ENCODE measurements around the gene NAA50. TPM values are rescaled to one million over a fixed set of nuclear protein-coding genes. Genes with fewer than 3 reads are reported as not detected.

Gene NAA50
- total and polyA plus RNA-seq, 2 of the 13 experiments (the other 11 are each of a cell fraction or from before 2014, with no cell fraction given) = 30.2 to 233 TPM

DNA sequence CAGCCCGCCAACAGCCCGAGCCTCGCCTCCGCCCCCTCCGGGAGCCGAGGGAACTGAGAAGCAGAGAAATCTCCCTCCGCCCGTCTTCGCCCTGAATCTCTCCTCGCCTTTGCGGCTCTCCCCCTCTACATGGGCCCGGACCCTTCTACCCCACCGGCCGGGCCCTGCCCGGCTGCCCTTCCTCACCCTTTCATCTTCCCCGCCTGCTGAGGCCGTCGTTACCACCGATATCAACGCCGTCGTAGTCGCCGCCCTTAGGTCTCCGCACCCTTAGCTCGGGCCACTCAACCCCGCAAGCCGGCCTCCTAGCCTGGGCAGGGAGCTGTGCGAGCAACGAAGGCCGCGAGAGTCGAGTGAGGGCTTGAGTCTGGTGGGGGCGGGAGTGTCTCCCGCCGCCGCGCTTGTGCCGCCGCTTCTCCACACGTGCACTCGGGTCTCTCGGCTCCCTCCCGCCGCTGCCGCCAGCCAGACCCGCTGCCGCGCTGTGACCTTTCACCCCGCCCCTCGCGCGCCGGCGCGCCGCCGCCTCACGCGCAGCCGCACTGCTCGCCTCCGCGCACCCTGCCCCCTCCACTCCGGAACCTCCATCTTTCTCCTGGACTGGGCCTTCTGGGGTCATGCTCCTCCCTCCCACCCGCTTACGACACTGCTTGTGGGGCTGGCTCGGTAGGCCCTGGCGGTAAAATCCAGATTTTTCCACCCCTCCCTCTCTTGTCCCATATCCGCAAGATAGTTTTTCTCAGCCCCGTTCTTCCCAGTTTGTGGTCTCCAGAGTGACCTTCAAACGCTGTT is at the start of gene NAA50 (continued):
- TF ChIP-seq DNMT1 (CRISPR knock-in tag; IDR thresholded peaks at IDR 0.05) (peak; percentile 86; the same call in 1 of the 2 replicates), ZNF296 (CRISPR knock-in tag; conservative IDR thresholded peaks at IDR 0.05) (no peak), TGIF2 (CRISPR knock-in tag; IDR thresholded peaks at IDR 0.05) (no peak), GZF1 (CRISPR knock-in tag; IDR thresholded peaks at IDR 0.05) (peak; percentile 53; the same call in 1 of the 2 replicates), PHF5A (CRISPR knock-in tag; IDR thresholded peaks at IDR 0.05; ENCODE audit: low read depth, unreplicated experiment) (no peak), ZNF572 (CRISPR knock-in tag; IDR thresholded peaks at IDR 0.05) (no peak), GTF2F1 (IDR thresholded peaks at IDR 0.05; ENCODE audit: low read length) (0 out of 2 replicates have a peak, but pooled peaks have one; percentile 8), ZNF160 (CRISPR knock-in tag; IDR thresholded peaks at IDR 0.05) (no peak; the same call in 1 of the 2 replicates), KDM2A (CRISPR knock-in tag; IDR thresholded peaks at IDR 0.05; ENCODE audit: borderline replicate concordance, low read depth) (peak; percentile 84), ZNF224 (CRISPR knock-in tag; IDR thresholded peaks at IDR 0.05) (no peak), HDAC6 (IDR thresholded peaks at IDR 0.05; ENCODE audit: low read depth, low read length) (no peak), SP1 (IDR thresholded peaks at IDR 0.05) (no peak), SP1 (CRISPR knock-in tag; IDR thresholded peaks at IDR 0.05) (no peak), ZNF431 (CRISPR knock-in tag; IDR thresholded peaks at IDR 0.05; ENCODE audit: borderline replicate concordance, low read depth) (0 out of 2 replicates have a peak, but pooled peaks have one; percentile 57), ZFP41 (CRISPR knock-in tag; IDR thresholded peaks at IDR 0.05; ENCODE audit: borderline replicate concordance) (0 out of 2 replicates have a peak, but pooled peaks have one; percentile 2), RAD51 (IDR thresholded peaks at IDR 0.05; ENCODE audit: borderline replicate concordance) (no peak)
- TF ChIP-seq, protein P1, sequence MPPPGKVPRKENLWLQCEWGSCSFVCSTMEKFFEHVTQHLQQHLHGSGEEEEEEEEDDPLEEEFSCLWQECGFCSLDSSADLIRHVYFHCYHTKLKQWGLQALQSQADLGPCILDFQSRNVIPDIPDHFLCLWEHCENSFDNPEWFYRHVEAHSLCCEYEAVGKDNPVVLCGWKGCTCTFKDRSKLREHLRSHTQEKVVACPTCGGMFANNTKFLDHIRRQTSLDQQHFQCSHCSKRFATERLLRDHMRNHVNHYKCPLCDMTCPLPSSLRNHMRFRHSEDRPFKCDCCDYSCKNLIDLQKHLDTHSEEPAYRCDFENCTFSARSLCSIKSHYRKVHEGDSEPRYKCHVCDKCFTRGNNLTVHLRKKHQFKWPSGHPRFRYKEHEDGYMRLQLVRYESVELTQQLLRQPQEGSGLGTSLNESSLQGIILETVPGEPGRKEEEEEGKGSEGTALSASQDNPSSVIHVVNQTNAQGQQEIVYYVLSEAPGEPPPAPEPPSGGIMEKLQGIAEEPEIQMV (CRISPR knock-in tag; IDR thresholded peaks at IDR 0.05; ENCODE audit: low read depth) = 0 out of 2 replicates have a peak, but pooled peaks have one; percentile 4
- TF ChIP-seq, protein P2, sequence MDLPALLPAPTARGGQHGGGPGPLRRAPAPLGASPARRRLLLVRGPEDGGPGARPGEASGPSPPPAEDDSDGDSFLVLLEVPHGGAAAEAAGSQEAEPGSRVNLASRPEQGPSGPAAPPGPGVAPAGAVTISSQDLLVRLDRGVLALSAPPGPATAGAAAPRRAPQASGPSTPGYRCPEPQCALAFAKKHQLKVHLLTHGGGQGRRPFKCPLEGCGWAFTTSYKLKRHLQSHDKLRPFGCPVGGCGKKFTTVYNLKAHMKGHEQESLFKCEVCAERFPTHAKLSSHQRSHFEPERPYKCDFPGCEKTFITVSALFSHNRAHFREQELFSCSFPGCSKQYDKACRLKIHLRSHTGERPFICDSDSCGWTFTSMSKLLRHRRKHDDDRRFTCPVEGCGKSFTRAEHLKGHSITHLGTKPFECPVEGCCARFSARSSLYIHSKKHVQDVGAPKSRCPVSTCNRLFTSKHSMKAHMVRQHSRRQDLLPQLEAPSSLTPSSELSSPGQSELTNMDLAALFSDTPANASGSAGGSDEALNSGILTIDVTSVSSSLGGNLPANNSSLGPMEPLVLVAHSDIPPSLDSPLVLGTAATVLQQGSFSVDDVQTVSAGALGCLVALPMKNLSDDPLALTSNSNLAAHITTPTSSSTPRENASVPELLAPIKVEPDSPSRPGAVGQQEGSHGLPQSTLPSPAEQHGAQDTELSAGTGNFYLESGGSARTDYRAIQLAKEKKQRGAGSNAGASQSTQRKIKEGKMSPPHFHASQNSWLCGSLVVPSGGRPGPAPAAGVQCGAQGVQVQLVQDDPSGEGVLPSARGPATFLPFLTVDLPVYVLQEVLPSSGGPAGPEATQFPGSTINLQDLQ (CRISPR knock-in tag; IDR thresholded peaks at IDR 0.05) = peak; percentile 80; the same call in 1 of the 2 replicates
- TF ChIP-seq, protein P3, sequence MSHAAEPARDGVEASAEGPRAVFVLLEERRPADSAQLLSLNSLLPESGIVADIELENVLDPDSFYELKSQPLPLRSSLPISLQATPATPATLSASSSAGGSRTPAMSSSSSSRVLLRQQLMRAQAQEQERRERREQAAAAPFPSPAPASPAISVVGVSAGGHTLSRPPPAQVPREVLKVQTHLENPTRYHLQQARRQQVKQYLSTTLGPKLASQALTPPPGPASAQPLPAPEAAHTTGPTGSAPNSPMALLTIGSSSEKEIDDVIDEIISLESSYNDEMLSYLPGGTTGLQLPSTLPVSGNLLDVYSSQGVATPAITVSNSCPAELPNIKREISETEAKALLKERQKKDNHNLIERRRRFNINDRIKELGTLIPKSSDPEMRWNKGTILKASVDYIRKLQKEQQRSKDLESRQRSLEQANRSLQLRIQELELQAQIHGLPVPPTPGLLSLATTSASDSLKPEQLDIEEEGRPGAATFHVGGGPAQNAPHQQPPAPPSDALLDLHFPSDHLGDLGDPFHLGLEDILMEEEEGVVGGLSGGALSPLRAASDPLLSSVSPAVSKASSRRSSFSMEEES (CRISPR knock-in tag; IDR thresholded peaks at IDR 0.05) = no peak
- TF ChIP-seq, protein P4, sequence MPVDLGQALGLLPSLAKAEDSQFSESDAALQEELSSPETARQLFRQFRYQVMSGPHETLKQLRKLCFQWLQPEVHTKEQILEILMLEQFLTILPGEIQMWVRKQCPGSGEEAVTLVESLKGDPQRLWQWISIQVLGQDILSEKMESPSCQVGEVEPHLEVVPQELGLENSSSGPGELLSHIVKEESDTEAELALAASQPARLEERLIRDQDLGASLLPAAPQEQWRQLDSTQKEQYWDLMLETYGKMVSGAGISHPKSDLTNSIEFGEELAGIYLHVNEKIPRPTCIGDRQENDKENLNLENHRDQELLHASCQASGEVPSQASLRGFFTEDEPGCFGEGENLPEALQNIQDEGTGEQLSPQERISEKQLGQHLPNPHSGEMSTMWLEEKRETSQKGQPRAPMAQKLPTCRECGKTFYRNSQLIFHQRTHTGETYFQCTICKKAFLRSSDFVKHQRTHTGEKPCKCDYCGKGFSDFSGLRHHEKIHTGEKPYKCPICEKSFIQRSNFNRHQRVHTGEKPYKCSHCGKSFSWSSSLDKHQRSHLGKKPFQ (CRISPR knock-in tag; IDR thresholded peaks at IDR 0.05; ENCODE audit: insufficient replicate concordance) = no peak
- TF ChIP-seq, protein P5, sequence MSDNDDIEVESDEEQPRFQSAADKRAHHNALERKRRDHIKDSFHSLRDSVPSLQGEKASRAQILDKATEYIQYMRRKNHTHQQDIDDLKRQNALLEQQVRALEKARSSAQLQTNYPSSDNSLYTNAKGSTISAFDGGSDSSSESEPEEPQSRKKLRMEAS (IDR thresholded peaks at IDR 0.05) = peak; percentile 93

Measured in HepG2 (cell line).